NCI-H1417 (cell line): Measurements from ENCODE around the gene VWA1.
A peak's percentile ranks its signal among the peaks of the same experiment; 100 is the strongest.
"Not testable (repeated sequence)": the region's sequence is repeated elsewhere in the genome, so short reads cannot be mapped to it uniquely, and the experiment has no call there.

Source experiments
- DNase-seq, 3 experiments: peaks; one replicate each; lab custom pipeline; 2025; lab: John Stamatoyannopoulos, UW

The VWA1 gene

GRCh38 chr1:1423245-1423597, 12.3 kb upstream of the VWA1 start:
- DNase-seq, result no peak

DNA sequence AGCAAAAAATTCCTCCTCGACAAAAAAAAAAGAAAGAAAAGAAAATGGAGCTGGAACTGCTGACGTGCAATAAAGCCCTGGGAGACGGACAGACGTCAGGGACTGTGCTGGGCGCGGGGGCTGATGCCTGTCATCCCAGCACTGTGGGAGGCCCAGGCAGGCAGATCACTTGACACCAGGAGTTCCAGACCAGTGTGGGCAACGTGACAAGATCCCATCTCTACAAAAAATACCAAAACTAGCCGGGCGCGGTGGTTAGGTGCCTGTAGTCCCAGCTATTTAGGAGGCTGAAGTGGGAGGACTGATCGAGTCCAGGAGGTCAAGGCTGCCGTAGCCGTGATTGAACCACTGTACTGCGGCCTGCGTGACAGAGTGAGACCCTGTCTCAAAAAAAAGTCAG, 10.8 kb upstream of the VWA1 start:
- no peak for DNase-seq

DNA sequence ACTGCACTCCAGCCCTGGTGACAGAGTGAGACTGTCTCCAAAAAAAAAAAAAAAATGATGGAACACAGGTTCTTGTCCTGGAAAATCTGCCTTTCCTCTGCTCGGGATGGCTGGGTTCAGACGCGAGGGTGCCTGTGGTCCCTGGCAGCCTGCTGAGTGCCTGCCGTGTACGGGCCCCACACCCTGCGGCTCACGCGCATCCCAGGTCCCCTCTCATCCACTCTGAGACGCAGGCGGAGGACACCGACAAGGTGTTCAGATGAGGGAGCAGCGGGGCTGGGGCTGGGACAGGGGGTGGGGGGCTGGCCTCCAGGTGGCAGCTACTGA, 10.1 kb upstream of the VWA1 start:
- DNase-seq, result no peak

- DNase-seq, result no peak
These were observed 9.6 kb upstream of the VWA1 start for GRCh38 chr1:1425753-1426495.

- peak in 1 of 3 experiments; percentile 67 for DNase-seq
These were observed 8.9 kb upstream of the VWA1 start for GRCh38 chr1:1426496-1427105.

GRCh38 chr1:1427106-1427819, 8.2 kb upstream of the VWA1 start:
- peak in 2 of 3 experiments; percentile 50 to 67 for DNase-seq

DNA sequence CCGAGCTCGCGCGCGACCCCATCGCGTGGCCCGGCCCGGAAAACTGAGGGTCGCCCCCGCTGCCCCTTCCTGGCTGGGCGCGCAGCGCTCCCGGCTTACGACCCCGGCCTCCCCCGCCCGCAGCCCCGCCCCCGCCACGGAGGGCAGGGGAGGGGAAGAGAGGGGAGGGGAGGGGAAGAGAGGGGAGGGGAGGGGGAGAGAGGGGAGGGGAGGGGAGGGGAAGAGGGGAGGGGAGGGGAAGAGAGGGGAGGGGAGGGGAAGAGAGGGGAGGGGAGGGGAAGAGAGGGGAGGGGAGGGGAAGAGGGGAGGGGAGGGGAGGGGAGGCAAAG, 7.7 kb upstream of the VWA1 start:
- DNase-seq, result peak in 1 of 3 experiments; percentile 47

- DNase-seq, result no peak
These were observed 7.3 kb upstream of the VWA1 start for GRCh38 chr1:1428174-1428573.

- not testable (repeated sequence) for DNase-seq
These were observed 6.5 kb upstream of the VWA1 start for GRCh38 chr1:1428967-1429366.

DNA sequence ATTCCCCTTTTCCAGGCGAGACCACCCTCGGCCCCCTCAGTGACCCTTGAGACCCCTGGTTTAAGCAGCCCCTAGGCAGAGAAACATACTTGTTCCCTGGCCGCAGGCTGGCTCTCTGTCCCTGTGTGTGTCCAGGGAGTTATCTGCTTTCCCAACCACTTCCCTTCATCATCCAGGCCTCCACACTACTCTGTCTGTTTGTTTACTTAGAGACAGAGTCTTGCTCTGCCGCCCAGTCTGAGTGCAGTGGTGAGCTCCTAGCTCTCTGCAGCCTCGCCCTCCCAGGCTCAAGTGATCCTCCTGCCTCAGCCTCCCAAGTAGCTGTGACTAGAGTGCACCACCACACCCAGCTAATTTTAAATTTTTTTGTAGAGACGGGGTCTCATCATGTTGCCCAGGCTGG, 5.8 kb upstream of the VWA1 start:
- no peak for DNase-seq

DNA sequence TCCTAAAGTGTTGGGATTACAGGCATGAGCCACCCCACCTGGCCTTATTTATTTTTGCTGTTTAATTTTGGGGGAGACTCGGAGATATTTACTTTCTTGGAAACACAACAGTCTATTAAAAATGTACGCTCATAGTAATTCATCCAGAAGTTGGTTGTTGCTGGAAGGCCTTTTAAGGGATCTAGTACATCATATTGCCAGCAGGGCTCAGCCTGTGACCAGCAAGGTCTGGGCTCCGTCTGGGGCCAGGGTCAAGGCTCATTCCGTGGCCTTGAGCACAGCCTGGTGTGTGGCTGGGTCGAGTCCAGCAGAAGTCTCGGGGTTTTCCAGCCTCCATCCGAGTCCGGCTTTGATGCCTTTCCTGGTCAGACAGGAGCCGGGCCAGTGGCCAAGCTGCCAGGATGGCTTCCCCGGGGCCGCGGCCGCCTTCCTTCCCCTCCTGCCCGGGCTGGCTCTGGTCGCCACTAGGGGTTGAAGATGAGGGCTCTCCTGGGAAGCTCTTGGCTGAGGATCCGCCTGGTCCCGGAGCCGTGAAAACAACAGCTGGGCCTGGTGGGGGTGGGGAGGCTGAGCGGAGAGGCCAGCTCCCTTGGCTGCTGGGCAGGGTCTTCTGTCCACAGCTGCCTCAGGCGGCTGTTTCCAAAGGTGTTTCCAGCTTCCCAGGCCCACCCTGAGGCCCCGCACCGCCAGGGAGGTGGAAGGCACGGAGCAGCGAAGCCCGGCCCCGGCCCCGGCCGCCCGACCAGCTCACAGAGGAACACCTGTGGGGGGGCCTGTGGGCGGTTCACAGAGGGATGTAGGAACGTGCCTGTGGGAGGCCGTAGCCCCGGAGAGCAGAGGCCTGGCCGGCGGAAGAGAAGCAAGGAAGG, 5.1 kb upstream of the VWA1 start:
- peak in 2 of 3 experiments; percentile 53 to 56 for DNase-seq

DNA sequence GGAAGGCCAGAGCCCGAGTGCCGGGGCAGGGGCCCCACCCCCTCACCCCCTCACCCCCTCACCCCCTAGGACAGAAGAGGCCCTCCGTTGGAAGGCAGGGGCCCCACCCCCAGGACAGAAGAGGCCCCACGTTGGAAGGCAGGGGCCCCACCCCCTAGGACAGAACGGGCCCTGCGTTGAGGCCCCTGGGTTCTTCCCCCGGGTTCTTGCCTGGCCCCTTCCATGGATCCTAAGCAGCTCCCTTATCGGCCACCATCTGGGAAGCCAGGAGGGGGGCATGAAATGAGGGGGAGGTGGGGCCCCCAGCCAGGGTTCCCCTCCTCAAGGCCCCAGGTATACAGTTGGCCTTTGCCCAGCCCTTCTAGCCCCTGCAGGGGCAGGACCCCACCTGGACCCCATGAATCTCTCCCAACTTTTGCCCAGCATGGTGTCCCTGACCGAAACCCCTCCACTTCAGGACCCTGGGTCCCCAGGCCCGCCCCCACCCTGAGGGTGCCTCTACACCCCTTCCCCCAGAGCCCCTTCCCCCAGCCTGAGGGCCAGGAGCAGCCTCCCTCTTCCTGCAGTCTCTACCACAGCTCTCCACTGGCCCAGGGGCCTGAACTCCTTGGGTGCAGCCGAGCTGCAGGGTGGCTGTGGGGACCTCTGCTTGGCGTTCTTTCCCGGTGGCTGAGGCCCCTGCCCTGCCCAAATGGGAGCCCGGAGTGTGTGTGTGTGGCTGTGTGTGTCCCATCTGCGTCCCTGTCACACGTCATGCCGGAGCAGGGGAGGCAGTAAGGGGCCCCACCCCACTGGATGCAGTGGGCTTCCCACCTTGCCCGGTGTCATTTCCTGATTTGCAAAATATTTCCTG, 4.3 kb upstream of the VWA1 start:
- DNase-seq, result no peak

- no peak for DNase-seq
These were observed 3.6 kb upstream of the VWA1 start for GRCh38 chr1:1431845-1432273.

- DNase-seq, result peak in 1 of 3 experiments; percentile 31
These were observed 3.1 kb upstream of the VWA1 start for GRCh38 chr1:1432274-1432950.

GRCh38 chr1:1432951-1433803, 2.3 kb upstream of the VWA1 start:
- DNase-seq, result peak in 2 of 3 experiments; percentile 76 to 79

- DNase-seq, result peak in 1 of 3 experiments; percentile 12
These were observed 1.7 kb upstream of the VWA1 start for GRCh38 chr1:1433804-1434130.

GRCh38 chr1:1434131-1434823, 1.2 kb upstream of the VWA1 start:
- peak in 1 of 3 experiments; percentile 27 for DNase-seq

DNA sequence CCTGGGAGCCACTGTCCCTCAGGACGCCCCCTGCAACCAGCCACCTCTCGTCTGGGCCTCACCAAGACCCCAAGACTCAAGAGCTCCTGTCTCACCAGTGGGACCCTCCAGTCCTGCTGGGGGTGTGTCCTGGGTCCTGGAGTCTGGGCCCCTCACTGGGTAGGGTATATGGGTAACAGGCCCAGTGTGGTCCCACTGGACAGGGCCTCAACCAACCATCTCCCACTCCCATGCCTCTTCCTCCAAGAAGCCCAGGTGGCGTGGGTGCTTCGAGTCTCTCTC, 725 bp upstream of the VWA1 start:
- no peak for DNase-seq

DNA sequence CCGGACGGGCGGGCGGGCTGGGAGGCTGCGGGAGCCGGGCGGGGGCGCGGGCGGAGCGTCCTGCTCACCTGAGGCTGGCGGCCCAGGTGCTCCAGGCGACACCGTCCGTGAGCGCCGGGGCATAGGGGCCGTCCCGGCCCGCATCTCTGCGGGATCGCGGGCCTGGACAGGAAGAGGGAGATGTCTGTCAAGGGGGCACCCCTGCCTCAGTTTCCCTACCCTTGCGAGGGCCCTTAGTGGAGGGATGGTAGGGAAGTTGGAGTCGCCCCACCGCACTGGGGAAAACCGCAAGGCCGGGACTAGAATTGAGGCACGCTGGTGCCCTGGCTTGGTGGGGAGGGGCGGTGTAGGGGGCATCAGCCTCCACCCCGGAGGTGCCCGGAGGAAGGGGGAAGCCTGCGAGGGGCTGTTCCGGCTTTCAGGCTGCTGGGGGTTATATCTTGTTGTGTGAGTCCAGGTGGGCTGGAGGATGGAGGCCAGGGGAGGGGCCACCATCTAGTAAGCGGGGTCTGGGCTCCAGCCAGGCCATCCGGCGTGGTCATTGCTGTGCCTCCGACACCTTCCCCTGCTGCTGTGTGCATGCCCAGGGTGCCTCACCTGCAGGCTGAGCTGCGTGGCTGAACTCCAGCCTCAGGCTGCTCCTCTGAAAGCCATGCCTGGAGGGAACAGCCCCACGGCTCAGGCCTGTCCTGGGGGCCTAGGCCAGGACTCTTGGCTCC, 580 bp downstream of the VWA1 start:
- DNase-seq, result peak in 1 of 3 experiments; percentile 21
